Keratinocyte (primary cell): Measurements from ENCODE around the gene EHBP1.

Experiments used
- EZH2 ChIP-seq: IDR thresholded peaks from one replicate; pipeline ENCODE4 v1.6.1; 2012; ENCODE audit warnings: inconsistent platforms, mild to moderate bottlenecking, low read length, moderate library complexity
- TF ChIP-seq, protein P1 (sequence below), 3 experiments: IDR thresholded peaks in 1 of 3; conservative IDR thresholded peaks in 1 of 3; optimal IDR thresholded peaks in 1 of 3; 2 replicates in 2 of 3; 3 replicates in 1 of 3; pipeline versions ENCODE3 to v1.5.1; 2011; ENCODE audit warnings: low read length in 3 of 3, mild to moderate bottlenecking in 3 of 3, moderate library complexity in 2 of 3, control low read depth in 1 of 3, inconsistent platforms in 1 of 3; ENCODE audit not compliant: insufficient read depth in 2 of 3; ENCODE audit errors: extremely low read depth in 1 of 3

DNA sequence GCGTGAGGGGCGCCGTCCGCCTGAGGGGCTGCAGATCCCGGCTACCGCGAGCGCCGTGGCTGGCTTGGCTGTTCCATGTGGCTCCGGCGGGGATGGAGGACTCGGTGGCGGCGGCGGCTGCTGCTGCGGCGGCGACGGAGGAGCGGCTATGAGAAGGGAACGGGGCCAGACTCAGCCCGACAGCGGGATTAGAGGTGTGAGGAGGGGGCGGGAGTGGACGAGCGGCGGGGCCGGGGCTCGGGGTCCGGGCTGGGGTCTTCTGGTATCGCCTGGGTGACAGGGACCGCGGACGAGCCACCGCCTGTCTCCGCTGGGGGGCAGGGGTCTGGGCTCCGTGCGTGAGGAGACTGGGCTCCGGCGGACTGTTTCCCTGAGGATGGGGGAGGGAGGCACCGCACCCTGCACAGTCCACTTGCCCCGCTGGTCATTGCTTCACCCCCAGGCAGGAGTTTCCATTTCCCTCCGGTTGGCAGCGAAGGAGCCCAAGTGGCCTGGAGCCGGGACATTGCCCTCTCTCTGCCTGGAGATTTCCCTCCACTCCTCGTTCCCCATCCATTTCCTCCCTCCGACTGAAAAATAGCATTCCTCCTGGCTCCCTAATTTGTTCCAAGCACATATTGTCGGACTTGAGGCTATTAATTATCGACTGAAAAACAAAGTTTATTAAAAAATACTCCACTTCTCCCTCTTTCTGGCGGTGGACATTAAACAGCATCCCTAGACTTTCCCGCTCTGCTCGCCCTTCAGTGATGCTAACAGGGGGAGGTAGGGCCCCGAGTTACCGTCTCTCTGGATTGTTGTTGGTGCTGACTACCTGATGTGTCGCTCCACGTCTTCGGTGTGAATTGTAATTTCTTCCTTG lies 577 bp downstream of the EHBP1 start:
- TF ChIP-seq EZH2 = no peak
- TF ChIP-seq, protein P1, sequence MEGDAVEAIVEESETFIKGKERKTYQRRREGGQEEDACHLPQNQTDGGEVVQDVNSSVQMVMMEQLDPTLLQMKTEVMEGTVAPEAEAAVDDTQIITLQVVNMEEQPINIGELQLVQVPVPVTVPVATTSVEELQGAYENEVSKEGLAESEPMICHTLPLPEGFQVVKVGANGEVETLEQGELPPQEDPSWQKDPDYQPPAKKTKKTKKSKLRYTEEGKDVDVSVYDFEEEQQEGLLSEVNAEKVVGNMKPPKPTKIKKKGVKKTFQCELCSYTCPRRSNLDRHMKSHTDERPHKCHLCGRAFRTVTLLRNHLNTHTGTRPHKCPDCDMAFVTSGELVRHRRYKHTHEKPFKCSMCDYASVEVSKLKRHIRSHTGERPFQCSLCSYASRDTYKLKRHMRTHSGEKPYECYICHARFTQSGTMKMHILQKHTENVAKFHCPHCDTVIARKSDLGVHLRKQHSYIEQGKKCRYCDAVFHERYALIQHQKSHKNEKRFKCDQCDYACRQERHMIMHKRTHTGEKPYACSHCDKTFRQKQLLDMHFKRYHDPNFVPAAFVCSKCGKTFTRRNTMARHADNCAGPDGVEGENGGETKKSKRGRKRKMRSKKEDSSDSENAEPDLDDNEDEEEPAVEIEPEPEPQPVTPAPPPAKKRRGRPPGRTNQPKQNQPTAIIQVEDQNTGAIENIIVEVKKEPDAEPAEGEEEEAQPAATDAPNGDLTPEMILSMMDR (optimal IDR thresholded peaks at IDR 0.05 in 1 of 3, IDR thresholded peaks at IDR 0.05 in 1 of 3, conservative IDR thresholded peaks at IDR 0.05 in 1 of 3; ENCODE audit: extremely low read depth in 1 of 3, insufficient read depth in 2 of 3, low read length in 3 of 3) = peak in 2 of 3 experiments; percentile 22 to 27
